Liver (tissue), 9 donors: ENCODE data around the gene PITX2. TPM values are rescaled to one million over a fixed set of nuclear protein-coding genes. Genes with fewer than 3 reads are reported as not detected.

ENCODE experiments used
- DNase-seq: peaks from one replicate; pipeline ENCODE4 v3.0.0-alpha.2; 2017; ENCODE audit warnings: low spot score
- H3K27ac ChIP-seq, 2 donors: one replicate each; pipeline ENCODE4 v1.7.0; 2013; ENCODE audit warnings: inconsistent platforms in 2 of 2, low read length in 2 of 2, control low read depth in 1 of 2, low read depth in 1 of 2, mild to moderate bottlenecking in 1 of 2
- H3K27me3 ChIP-seq, 4 donors: one replicate each; pipeline versions ENCODE4 v1.6.1 to v1.7.0; 2013; ENCODE audit warnings: low read length in 3 of 4, inconsistent platforms in 1 of 4, mild to moderate bottlenecking in 1 of 4, moderate library complexity in 1 of 4; ENCODE audit not compliant: control insufficient read depth in 4 of 4, insufficient read depth in 4 of 4
- H3K36me3 ChIP-seq, 4 donors: one replicate each; pipeline versions ENCODE4 v1.6.1 to v1.7.0; 2013; ENCODE audit warnings: low read length in 3 of 4, mild to moderate bottlenecking in 3 of 4, low read depth in 1 of 4, moderate library complexity in 1 of 4; ENCODE audit not compliant: control insufficient read depth in 4 of 4, insufficient read depth in 3 of 4
- H3K4me1 ChIP-seq, 4 donors: one replicate each; pipeline versions ENCODE4 v1.6.1 to v1.7.0; 2013; ENCODE audit warnings: low read length in 3 of 4, mild to moderate bottlenecking in 3 of 4, moderate library complexity in 1 of 4; ENCODE audit not compliant: control insufficient read depth in 4 of 4, insufficient read depth in 4 of 4
- H3K4me3 ChIP-seq, 3 donors: one replicate each; pipeline versions ENCODE4 v1.6.1 to v1.7.0; 2013; ENCODE audit warnings: low read length in 3 of 3, control low read depth in 1 of 3, low read depth in 1 of 3, mild to moderate bottlenecking in 1 of 3
- H3K9ac ChIP-seq, 2 donors: one replicate each; pipeline ENCODE4 v1.7.0; 2013; ENCODE audit warnings: low read length in 2 of 2, mild to moderate bottlenecking in 2 of 2, moderate library complexity in 2 of 2, control low read depth in 1 of 2, low read depth in 1 of 2
- H3K9me3 ChIP-seq, 4 donors: one replicate each; pipeline versions ENCODE4 v1.6.1 to v1.7.0; 2013; ENCODE audit warnings: low read length in 3 of 4; ENCODE audit not compliant: control insufficient read depth in 4 of 4
- ATF3 ChIP-seq: IDR thresholded peaks from 2 replicates; pipeline ENCODE4 v1.6.1; 2016; ENCODE audit warnings: antibody characterized with exemption
- EGR1 ChIP-seq, 2 donors: IDR thresholded peaks; 2 replicates each; pipeline ENCODE4 v1.6.1; 2016 to 2018; ENCODE audit warnings: antibody characterized with exemption in 2 of 2, low read depth in 2 of 2
- FOXA1 ChIP-seq: IDR thresholded peaks from 2 replicates; pipeline ENCODE4 v1.6.1; 2016; ENCODE audit warnings: antibody characterized with exemption
- FOXA2 ChIP-seq: IDR thresholded peaks from 2 replicates; pipeline ENCODE4 v1.6.1; 2016; ENCODE audit warnings: antibody characterized with exemption
- GABPA ChIP-seq, 2 donors: IDR thresholded peaks in 1 of 2; conservative IDR thresholded peaks in 1 of 2; 2 replicates each; pipeline ENCODE4 v1.6.1; 2016; ENCODE audit warnings: antibody characterized with exemption in 2 of 2, mild to moderate bottlenecking in 1 of 2, moderate library complexity in 1 of 2
- HNF4A ChIP-seq, 2 donors: conservative IDR thresholded peaks; 2 replicates each; pipeline ENCODE4 v1.6.1; 2016; ENCODE audit warnings: antibody characterized with exemption in 2 of 2, mild to moderate bottlenecking in 2 of 2
- HNF4G ChIP-seq: IDR thresholded peaks from 2 replicates; pipeline ENCODE4 v1.6.1; 2016; ENCODE audit warnings: antibody characterized with exemption
- JUND ChIP-seq, 2 donors: IDR thresholded peaks; 2 replicates each; pipeline ENCODE4 v1.6.1; 2016; ENCODE audit warnings: antibody characterized with exemption in 2 of 2
- MAX ChIP-seq: IDR thresholded peaks from 2 replicates; pipeline ENCODE4 v1.6.1; 2016; ENCODE audit warnings: antibody characterized with exemption
- NR2F2 ChIP-seq: IDR thresholded peaks from 2 replicates; pipeline ENCODE4 v1.6.1; 2016; ENCODE audit warnings: antibody characterized with exemption
- RAD21 ChIP-seq, 2 donors: IDR thresholded peaks; 2 replicates each; pipeline ENCODE4 v1.6.1; 2016; ENCODE audit warnings: antibody characterized with exemption in 2 of 2, mild to moderate bottlenecking in 2 of 2
- REST ChIP-seq: IDR thresholded peaks from 2 replicates; pipeline ENCODE4 v1.6.1; 2016; ENCODE audit warnings: antibody characterized with exemption, mild to moderate bottlenecking
- RXRA ChIP-seq, 2 donors: IDR thresholded peaks; 2 replicates each; pipeline ENCODE4 v1.6.1; 2017 to 2018; ENCODE audit warnings: antibody characterized with exemption in 2 of 2, mild to moderate bottlenecking in 1 of 2
- SP1 ChIP-seq: IDR thresholded peaks from 2 replicates; pipeline ENCODE4 v1.6.1; 2018; ENCODE audit warnings: antibody characterized with exemption, mild to moderate bottlenecking
- TAF1 ChIP-seq: conservative IDR thresholded peaks from 2 replicates; pipeline ENCODE4 v1.6.1; 2016; ENCODE audit warnings: antibody characterized with exemption, mild to moderate bottlenecking
- YY1 ChIP-seq: IDR thresholded peaks from 2 replicates; pipeline ENCODE4 v1.6.1; 2016; ENCODE audit warnings: antibody characterized with exemption, mild to moderate bottlenecking
- ZBTB33 ChIP-seq: IDR thresholded peaks from 2 replicates; pipeline ENCODE4 v1.6.1; 2016; ENCODE audit warnings: antibody characterized with exemption
- WGBS: extraction: QIAGEN DNeasy Blood & Tissue Kit; methylation state at CpG from one replicate; pipeline ENCODE4 v1.1.7; 2013; 5-methylcytosine and 5-hydroxymethylcytosine counted together
- polyA plus RNA-seq, 2 donors: library from polyadenylated mRNA; stranded (reverse) in 1 of 2; unstranded in 1 of 2; fragments of 200-250 nt in 1 of 2; fragments of >200 nt in 1 of 2; fragmentation: Nextera tagmentation in 1 of 2; extraction: Ambion mirVana in 1 of 2; gene quantifications; one replicate each; pipeline versions ENCODE4 v1.2.1 to v1.2.3, GENCODE V29; 2013 to 2015
- total RNA-seq, 2 donors: library from RNA; depleted of rRNA; stranded (reverse); fragments of >200 nt; gene quantifications; one replicate each; pipeline ENCODE4 v1.2.3, GENCODE V29; 2014
- TF ChIP-seq, protein P1 (sequence below): fragments of 150-350 bp; IDR thresholded peaks from 2 replicates; pipeline ENCODE4 v1.5.1; 2017; ENCODE audit warnings: improper control_type of control experiment, low read depth, low read length; ENCODE audit not compliant: missing input control
- donor health status: healthy.
- donor health status: healthy.
- donor health status: healthy.
- donor health status: healthy.
- donor health status: healthy.

PITX2 gene
- total and polyA plus RNA-seq, 4 donors: 0.06 TPM; not detected in 3

- Histone ChIP-seq H3K4me3 (no peak overlapping the region), H3K36me3 (no peaks in the 10 kb centered on the region), H3K27me3 (peaks cover 0 to 16% (median 6%) of the 10 kb centered on the region in 4 donors), H3K4me1 (no peaks in the 10 kb centered on the region), H3K27ac (no peak overlapping the region), H3K9me3 (no peaks in the 10 kb centered on the region), H3K9ac (no peak overlapping the region)
- TF ChIP-seq ATF3: no peak
- no peak for TF ChIP-seq JUND (IDR thresholded peaks at IDR 0.05)
- no peak for TF ChIP-seq FOXA2
- no peak for TF ChIP-seq RXRA (IDR thresholded peaks at IDR 0.05)
- TF ChIP-seq TAF1: no peak
- TF ChIP-seq, protein P1, sequence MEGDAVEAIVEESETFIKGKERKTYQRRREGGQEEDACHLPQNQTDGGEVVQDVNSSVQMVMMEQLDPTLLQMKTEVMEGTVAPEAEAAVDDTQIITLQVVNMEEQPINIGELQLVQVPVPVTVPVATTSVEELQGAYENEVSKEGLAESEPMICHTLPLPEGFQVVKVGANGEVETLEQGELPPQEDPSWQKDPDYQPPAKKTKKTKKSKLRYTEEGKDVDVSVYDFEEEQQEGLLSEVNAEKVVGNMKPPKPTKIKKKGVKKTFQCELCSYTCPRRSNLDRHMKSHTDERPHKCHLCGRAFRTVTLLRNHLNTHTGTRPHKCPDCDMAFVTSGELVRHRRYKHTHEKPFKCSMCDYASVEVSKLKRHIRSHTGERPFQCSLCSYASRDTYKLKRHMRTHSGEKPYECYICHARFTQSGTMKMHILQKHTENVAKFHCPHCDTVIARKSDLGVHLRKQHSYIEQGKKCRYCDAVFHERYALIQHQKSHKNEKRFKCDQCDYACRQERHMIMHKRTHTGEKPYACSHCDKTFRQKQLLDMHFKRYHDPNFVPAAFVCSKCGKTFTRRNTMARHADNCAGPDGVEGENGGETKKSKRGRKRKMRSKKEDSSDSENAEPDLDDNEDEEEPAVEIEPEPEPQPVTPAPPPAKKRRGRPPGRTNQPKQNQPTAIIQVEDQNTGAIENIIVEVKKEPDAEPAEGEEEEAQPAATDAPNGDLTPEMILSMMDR: no peak
- DNase-seq: no peak
- 88% methylated on average over 1 of the region's 1 CpG for WGBS
Observed at GRCh38 chr4:110605077-110605476, 17.8 kb downstream of the PITX2 start.

- TF ChIP-seq ZBTB33: no peak
- TF ChIP-seq TAF1: no peak
- TF ChIP-seq, protein P1: no peak
- TF ChIP-seq RAD21 (IDR thresholded peaks at IDR 0.05): no peak
- TF ChIP-seq RXRA (IDR thresholded peaks at IDR 0.05): no peak
- TF ChIP-seq HNF4G: no peak
- TF ChIP-seq FOXA1: no peak
- no peak for TF ChIP-seq MAX
- TF ChIP-seq GABPA (IDR thresholded peaks at IDR 0.05 in 1 of 2, conservative IDR thresholded peaks at IDR 0.05 in 1 of 2): no peak
- no peak for TF ChIP-seq FOXA2
- no peak for TF ChIP-seq YY1
- no peak for TF ChIP-seq REST
- TF ChIP-seq SP1: no peak
- TF ChIP-seq EGR1 (IDR thresholded peaks at IDR 0.05; ENCODE audit: low read depth in 2 of 2): no peak
- no peak for TF ChIP-seq HNF4A (conservative IDR thresholded peaks at IDR 0.05)
- no peak for TF ChIP-seq ATF3
- no peak for TF ChIP-seq NR2F2
- no peak for TF ChIP-seq JUND (IDR thresholded peaks at IDR 0.05)
- H3K27me3 ChIP-seq: peaks cover 0 to 6% (median 2%) of the 10 kb centered on the region in 4 donors
- 92% methylated on average over 2 of the region's 2 CpGs for WGBS
- no peaks in the 10 kb centered on the region for H3K36me3 ChIP-seq
- H3K9ac ChIP-seq: no peak overlapping the region
- H3K9me3 ChIP-seq: peaks cover 0 to 4% (median under 1%) of the 10 kb centered on the region in 4 donors
- H3K4me1 ChIP-seq: no peaks in the 10 kb centered on the region
- no peak overlapping the region for H3K4me3 ChIP-seq
- no peak overlapping the region for H3K27ac ChIP-seq
- no peak for DNase-seq
Observed at GRCh38 chr4:110602061-110602460, 20.8 kb downstream of the PITX2 start.
